T-helper 1 cell treated with Interleukin-12 subunit alpha and Interleukin-12 subunit beta and Interleukin-4 antibody, amounts not matched to agents 30 μg/mL and 1 μg/mL, for 36 hours (primary cell): ENCODE results near the gene MARF1.
"Not testable (repeated sequence)": the region's sequence is repeated elsewhere in the genome, so short reads cannot be mapped to it uniquely, and the experiment has no call there.

Source experiments
- H3K27ac Mint-ChIP-seq: one replicate; pipeline ENCODE4 v1.8.0; 2021; ENCODE audit warnings: mild to moderate bottlenecking, mixed read lengths
- H3K27me3 Mint-ChIP-seq: one replicate; pipeline ENCODE4 v1.8.0; 2021; ENCODE audit warnings: low read depth, mixed read lengths
- H3K36me3 Mint-ChIP-seq: one replicate; pipeline ENCODE4 v1.8.0; 2021; ENCODE audit warnings: low read depth, mixed read lengths
- H3K4me1 Mint-ChIP-seq: one replicate; pipeline ENCODE4 v1.8.0; 2021; ENCODE audit warnings: low read depth, mixed read lengths
- H3K4me3 Mint-ChIP-seq: one replicate; pipeline ENCODE4 v1.8.0; 2021; ENCODE audit warnings: mild to moderate bottlenecking, moderate library complexity, mixed read lengths
- H3K9me3 Mint-ChIP-seq: one replicate; pipeline ENCODE4 v1.8.0; 2021; ENCODE audit warnings: mixed read lengths

Gene MARF1

DNA sequence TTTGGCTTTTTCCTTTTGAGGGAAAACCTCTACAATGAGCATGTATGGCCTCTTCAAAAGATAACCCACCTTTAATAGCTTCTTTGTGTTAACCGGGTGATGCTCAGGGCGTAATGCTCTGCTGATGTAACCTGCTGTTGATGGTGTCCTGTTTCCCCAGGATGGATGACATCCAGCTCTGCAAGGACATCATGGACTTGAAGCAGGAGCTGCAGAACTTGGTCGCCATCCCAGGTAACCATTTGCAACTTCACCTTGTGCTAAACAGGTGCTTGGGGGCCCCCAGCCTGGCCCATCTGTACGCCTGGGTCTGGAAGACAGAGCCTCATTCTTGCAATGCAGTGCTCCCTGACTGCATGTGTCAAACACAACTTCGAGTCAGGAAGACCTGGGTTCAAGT lies 75.1 kb downstream of the MARF1 start:
- no peak overlapping the region for H3K27ac Mint-ChIP-seq
- H3K27me3 Mint-ChIP-seq: no peaks in the 10 kb centered on the region
- peaks cover 6% of the 10 kb centered on the region for H3K9me3 Mint-ChIP-seq
- peaks cover 5% of the 10 kb centered on the region for H3K4me1 Mint-ChIP-seq
- no peak overlapping the region for H3K4me3 Mint-ChIP-seq
- H3K36me3 Mint-ChIP-seq: peaks cover 7% of the 10 kb centered on the region

DNA sequence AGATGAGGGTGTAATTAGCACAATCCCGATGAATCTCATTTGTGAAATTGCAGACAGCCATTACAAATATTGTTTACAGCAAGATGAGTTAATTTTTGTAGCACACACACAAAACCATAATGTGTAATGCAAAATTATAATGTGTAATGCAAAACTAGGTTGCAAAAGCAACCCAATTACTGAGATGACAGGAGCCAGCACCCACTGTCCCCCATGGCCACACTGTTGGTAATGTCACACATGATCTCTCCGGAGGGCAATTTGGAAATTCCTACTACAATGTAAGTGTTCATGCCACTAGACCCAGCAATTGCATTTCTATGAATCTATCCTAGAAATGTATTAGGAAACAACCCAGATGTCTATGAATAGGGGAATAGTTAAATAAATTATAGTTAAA lies 76.9 kb downstream of the MARF1 start:
- Mint-ChIP-seq H3K9me3 (peaks cover 4% of the 10 kb centered on the region), H3K27me3 (no peaks in the 10 kb centered on the region), H3K4me1 (peaks cover 2% of the 10 kb centered on the region), H3K4me3 (no peak overlapping the region), H3K36me3 (peaks cover 2% of the 10 kb centered on the region), H3K27ac (no peak overlapping the region)

DNA sequence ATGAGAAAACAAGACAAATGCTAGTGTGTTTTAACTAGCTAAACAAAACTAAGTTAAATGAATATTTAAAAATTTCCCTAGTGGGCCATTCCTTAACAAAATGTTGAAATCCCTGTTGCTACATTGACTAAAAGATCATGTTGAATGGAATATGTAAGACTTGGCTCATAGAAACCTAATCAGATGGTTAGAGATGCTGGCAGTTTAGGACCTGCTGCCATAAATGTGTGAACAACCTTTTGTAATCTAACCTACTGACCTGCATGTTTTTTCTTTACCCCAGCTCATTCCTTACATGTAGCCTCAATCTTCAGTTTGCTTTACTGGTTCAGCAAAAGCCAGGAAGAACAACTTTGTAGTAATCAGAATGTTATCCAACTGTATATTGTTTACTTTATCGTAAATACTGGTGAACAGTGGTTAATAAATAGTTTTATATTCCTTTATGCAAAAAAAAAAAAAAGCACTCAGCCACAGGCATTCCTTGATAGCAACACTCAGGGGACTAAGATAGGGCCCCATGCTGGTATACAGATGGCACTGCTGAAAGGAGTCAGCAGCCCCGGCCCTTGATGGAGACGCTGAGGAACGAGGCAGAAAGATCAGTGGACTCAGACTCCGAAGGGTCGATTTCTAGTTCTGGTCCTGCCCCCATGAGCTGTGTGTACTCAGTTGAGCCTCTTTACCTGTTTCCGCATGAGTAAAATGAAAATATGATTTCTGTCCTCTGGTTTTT lies 78.2 kb downstream of the MARF1 start:
- H3K4me1 Mint-ChIP-seq: peaks cover 2% of the 10 kb centered on the region
- H3K27ac Mint-ChIP-seq: no peak overlapping the region
- H3K36me3 Mint-ChIP-seq: peaks cover 2% of the 10 kb centered on the region
- peaks cover 4% of the 10 kb centered on the region for H3K9me3 Mint-ChIP-seq
- H3K4me3 Mint-ChIP-seq: no peak overlapping the region
- H3K27me3 Mint-ChIP-seq: no peaks in the 10 kb centered on the region

DNA sequence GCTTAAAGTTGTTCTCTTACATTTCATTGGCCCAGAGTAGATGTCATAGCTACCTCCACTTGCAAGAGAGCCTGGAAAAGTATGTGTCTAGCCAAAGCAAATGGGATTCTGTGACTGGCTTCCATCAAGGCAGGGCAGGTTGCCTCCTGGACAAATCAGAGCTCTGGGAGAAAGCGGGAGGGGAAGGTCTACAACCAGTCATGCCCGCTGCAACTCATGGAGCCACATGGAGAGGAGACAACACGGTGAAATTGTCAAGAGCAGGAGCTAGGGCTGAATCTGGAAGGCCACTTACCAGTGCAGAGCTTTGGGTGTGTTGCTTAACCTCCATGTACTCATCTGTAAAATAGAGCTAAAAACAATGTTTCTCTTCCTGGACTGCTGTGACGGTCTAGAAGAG lies 83.8 kb downstream of the MARF1 start:
- H3K36me3 Mint-ChIP-seq: peaks cover 2% of the 10 kb centered on the region
- peaks cover 5% of the 10 kb centered on the region for H3K4me1 Mint-ChIP-seq
- no peak overlapping the region for H3K4me3 Mint-ChIP-seq
- no peaks in the 10 kb centered on the region for H3K27me3 Mint-ChIP-seq
- H3K27ac Mint-ChIP-seq: no peak overlapping the region
- peaks cover 4% of the 10 kb centered on the region for H3K9me3 Mint-ChIP-seq

DNA sequence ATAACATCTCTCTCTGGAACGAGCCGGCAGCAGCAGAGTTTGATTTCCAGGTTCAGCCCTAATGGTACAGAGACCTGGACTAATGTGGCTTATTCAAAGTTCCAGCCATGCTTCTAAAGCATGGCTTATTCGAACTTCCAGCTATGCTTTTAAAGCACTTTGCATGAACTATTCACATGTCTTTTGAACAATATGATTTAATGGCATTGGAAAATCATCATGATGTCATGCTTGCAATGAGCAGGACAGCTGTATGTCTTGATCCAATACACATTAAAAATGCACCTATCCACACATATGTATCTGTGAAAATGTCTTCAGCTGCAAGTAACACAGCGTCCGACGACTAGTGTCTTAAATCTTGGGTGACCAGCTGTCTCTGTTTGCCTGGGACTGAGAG lies 85.7 kb downstream of the MARF1 start:
- H3K27me3 Mint-ChIP-seq: no peaks in the 10 kb centered on the region
- H3K27ac Mint-ChIP-seq: no peak overlapping the region
- no peaks in the 10 kb centered on the region for H3K36me3 Mint-ChIP-seq
- no peaks in the 10 kb centered on the region for H3K9me3 Mint-ChIP-seq
- H3K4me3 Mint-ChIP-seq: no peak overlapping the region
- peaks cover 3% of the 10 kb centered on the region for H3K4me1 Mint-ChIP-seq

DNA sequence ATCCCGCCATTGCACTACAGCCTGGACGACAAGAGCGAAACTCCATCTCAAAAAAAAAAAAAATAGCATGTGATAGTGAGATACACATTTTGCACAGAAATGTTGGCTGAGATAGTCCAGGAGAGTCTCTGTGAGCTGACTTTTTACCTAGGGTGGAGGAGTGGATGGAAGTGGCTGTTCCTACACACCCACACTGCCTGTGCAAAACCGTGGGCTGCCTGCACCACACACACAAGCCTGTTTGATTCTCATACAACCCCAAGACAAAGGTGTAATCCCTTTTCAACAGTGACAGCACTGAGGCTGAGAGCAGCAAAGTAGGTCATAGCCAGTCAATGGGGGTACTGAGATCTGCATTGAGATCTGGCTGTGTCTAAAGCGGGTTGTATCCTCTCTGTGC lies 86.8 kb downstream of the MARF1 start:
- no peak overlapping the region for H3K4me3 Mint-ChIP-seq

DNA sequence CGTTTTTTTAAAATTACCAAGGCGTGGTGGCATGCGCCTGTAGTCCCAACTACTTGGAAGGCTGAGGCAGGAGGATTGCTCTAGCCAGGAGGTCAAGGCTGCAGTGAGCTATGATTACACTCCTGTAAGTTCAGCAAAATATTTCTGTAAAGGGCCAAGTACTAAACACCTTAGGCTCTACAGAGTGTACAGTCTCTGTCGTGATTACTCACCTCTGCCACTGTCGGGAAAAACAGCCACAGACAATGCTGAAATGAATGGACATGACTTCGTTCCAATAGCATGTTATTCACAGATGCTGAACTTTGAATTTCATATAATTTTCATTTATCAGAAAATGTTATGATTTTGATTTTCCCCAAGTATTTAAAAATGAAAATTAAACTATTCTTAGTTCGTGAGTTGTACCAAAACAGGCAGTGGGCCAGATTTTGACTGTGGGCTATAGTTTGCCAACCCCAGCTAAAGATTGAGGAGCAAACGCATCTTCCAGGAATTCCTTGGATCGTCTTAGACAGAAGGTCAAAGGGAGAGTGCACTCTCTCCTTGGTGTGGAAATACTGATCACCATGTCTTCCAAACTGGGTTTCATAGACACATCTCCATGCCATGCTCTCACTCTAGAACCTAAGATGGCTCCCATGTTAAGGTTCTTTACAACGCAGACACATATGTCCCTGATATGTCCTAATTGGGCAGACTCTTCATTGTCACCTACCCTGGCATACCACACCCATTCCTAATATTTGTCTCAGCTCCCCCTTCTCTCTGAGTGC lies 89.5 kb downstream of the MARF1 start:
- no peaks in the 10 kb centered on the region for H3K36me3 Mint-ChIP-seq
- peaks cover 5% of the 10 kb centered on the region for H3K4me1 Mint-ChIP-seq
- no peaks in the 10 kb centered on the region for H3K27me3 Mint-ChIP-seq
- no peak overlapping the region for H3K27ac Mint-ChIP-seq
- H3K4me3 Mint-ChIP-seq: no peak overlapping the region
- H3K9me3 Mint-ChIP-seq: no peaks in the 10 kb centered on the region

More for the DNA sequence above, 86.8 kb downstream of the MARF1 start:
- Mint-ChIP-seq H3K27me3 (no peaks in the 10 kb centered on the region), H3K36me3 (no peaks in the 10 kb centered on the region), H3K27ac (no peak overlapping the region), H3K4me1 (peaks cover 3% of the 10 kb centered on the region), H3K9me3 (no peaks in the 10 kb centered on the region)

DNA sequence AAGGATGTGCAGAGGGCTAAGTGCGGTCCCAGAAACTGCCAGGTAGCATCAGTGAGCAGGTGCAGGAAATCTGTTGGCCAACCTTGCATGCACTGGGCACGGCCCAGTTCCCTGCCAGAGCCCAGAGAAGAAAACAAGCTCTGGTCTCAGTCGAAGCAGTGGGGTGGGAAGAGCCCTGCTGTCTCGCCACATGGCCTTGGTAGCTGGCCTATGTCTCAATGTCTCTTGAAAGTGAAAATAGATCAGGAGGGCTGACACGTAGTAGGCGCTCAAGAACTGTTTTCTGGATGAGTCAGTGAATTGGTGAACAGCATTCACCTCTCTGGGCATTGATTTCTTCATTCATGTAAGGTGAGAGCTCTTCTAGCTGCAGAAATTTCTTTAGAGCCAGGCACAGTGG lies 90.4 kb downstream of the MARF1 start:
- Mint-ChIP-seq H3K9me3 (no peaks in the 10 kb centered on the region), H3K27ac (no peak overlapping the region), H3K4me1 (peaks cover 7% of the 10 kb centered on the region), H3K27me3 (no peaks in the 10 kb centered on the region), H3K36me3 (no peaks in the 10 kb centered on the region), H3K4me3 (no peak overlapping the region)

DNA sequence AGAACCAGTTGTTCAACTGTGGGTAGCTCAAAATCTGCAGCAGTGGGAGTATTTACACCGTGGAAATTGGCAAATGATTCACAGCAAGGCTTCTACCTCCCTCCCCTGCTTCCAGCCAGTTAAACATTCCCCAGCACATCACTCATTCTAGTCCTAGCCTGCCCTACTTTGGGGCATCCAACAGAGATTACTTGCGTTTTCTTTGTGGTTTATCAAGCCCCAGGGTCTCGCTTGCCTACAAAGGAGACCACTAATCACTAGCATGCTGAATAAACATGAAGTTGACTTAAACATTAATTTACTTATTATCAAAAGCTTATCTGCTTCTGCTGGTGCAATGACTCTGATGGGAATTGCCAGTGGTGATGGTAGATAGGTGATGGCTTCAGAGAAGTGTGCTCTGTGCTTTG lies 94.5 kb downstream of the MARF1 start:
- Mint-ChIP-seq H3K4me3 (no peak overlapping the region), H3K27ac (no peak overlapping the region), H3K9me3 (no peaks in the 10 kb centered on the region), H3K4me1 (peaks cover 8% of the 10 kb centered on the region), H3K27me3 (no peaks in the 10 kb centered on the region), H3K36me3 (peaks cover 2% of the 10 kb centered on the region)

DNA sequence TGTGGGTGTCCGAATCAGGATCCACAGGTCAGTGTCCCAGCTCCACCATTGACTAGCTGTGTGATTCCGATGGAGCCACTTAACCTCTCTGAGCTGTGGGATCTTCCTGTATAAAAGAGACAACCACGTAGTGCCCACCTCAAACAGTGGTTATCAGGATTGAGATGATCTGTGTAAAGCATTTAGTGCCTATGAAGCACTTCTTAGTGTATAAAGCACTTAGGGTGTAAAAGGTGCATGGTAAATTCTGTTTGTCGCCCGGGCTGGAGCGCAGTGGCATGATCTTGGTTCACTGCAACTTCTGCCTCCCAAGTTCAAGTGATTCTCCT lies 95.2 kb downstream of the MARF1 start:
- Mint-ChIP-seq H3K9me3 (no peaks in the 10 kb centered on the region), H3K27ac (no peak overlapping the region), H3K4me1 (peaks cover 8% of the 10 kb centered on the region), H3K4me3 (no peak overlapping the region), H3K27me3 (no peaks in the 10 kb centered on the region), H3K36me3 (peaks cover 2% of the 10 kb centered on the region)

DNA sequence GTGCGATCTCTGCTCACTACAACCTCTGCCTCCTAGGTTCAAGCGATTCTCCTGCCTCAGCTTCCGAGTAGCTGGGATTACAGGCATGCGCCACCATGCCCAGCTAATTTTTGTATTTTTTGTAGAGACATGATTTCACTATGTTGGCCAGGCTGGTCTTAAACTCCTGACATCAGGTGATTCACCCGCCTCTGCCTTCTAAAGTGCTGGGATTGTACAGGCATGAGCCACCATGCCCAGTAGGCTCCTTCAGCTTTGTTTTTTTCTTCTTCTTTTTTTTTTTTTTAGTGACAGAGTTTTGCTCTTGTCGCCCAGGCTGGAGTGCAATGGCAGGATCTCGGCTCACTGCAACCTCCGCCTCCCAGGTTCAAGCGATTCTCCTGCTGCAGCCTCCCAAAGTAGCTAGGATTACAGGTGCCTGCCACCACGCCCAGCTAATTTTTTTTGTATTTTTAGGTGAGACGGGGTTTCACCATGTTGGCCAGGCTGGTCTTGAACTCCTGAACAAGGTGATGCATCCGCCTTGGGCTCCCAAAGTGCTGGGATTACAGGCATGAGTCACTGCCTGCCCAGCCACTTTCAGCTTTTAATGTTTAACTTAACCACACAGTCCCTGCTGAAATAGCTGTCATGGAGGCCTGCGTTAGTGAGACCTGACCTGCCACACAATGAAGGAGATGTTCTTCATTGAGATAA lies 95.7 kb downstream of the MARF1 start:
- H3K27me3 Mint-ChIP-seq, H3K27ac Mint-ChIP-seq, H3K36me3 Mint-ChIP-seq, H3K4me1 Mint-ChIP-seq, H3K4me3 Mint-ChIP-seq, H3K9me3 Mint-ChIP-seq: not testable (repeated sequence)

DNA sequence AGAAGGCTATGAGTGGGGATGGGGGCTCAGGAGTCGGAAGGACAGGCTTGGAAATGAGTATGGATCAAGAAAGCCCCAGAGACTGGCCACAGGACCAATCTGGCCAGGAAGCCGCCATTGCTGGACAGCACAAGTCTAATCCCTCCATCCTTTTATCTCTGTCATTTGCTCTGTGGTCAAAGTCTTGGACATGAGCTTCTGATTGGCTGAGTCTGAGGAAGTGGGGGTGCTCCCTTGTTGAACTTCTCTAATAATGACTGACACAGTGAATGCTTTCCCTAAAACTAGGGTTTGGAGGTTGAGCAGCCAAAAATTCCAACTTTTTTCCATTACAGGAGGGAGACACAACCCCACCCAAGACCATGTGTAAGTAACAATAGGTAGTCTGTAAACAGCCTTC lies 97.4 kb downstream of the MARF1 start:
- Mint-ChIP-seq H3K9me3 (no peaks in the 10 kb centered on the region), H3K27ac (no peak overlapping the region), H3K27me3 (no peaks in the 10 kb centered on the region), H3K4me1 (peaks cover 6% of the 10 kb centered on the region), H3K4me3 (no peak overlapping the region), H3K36me3 (peaks cover 2% of the 10 kb centered on the region)

DNA sequence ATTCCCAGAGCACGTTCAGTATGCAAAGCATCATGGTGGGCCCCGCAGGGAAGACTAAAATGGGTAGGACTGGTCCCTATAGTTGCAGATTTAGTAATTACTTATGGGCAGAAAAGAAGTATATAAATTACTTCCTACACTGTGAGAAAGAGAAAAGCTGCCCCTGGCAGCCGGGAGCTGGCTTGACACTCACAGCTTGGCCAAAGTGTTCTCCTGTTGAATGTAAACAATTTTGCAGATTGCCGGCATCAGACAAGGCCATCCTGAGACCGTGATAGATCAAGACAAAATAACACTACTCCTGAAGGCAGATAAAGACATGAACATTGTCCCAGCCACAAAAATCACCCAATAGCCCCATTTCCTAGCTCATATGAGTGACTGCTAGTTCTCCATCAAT lies 98.5 kb downstream of the MARF1 start:
- Mint-ChIP-seq H3K9me3 (no peaks in the 10 kb centered on the region), H3K27ac (no peak overlapping the region), H3K4me3 (no peak overlapping the region), H3K27me3 (no peaks in the 10 kb centered on the region), H3K36me3 (peaks cover 2% of the 10 kb centered on the region), H3K4me1 (peaks cover 6% of the 10 kb centered on the region)
